ENCODE results near the gene GCC2. TPM values are rescaled to one million over a fixed set of nuclear protein-coding genes. Genes with fewer than 3 reads are reported as not detected.
"Not testable (repeated sequence)": the region's sequence is repeated elsewhere in the genome, so short reads cannot be mapped to it uniquely, and the experiment has no call there.

Gene GCC2
- total RNA-seq, 2 experiments from 2014 or later, result 85.7 to 92.2 TPM

- ATAC-seq (ENCODE audit: low read depth) (no peak), DNase-seq (no peak)
- no peaks in the 10 kb centered on the region for H3K27me3 Mint-ChIP-seq
- H3K9me3 Mint-ChIP-seq, result no peaks in the 10 kb centered on the region
- no peak overlapping the region for H3K27ac Mint-ChIP-seq
- H3K36me3 Mint-ChIP-seq, result no peaks in the 10 kb centered on the region
- no peaks in the 10 kb centered on the region for H3K4me1 Mint-ChIP-seq
- POLR2A ChIA-PET, result no interaction called here
- no peak overlapping the region for H3K4me3 Mint-ChIP-seq
Measured at GRCh38 chr2:108417254-108417653, 31.8 kb upstream of the GCC2 start.

DNA sequence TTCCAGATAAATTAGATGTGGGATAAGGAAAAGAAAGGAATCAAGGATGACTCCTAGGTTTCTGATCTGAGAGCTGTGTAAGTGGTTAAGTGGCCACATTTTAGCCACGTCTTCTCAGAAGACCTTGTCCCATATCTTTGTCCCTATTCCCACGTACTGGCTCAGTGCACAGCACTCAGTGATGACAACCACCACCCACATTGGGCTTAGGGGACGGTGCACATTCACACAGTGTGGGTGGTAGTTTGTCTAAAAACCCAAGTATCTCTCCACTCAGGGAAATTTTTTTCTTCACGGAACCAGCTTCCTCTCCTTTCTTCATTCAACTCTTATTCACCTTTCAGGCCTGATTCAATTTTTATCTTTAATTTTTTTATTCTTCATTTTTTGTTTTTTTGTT is 30.6 kb upstream of the GCC2 start:
- no peak for ATAC-seq (ENCODE audit: low read depth)
- POLR2A ChIA-PET, result no interaction called here
- no peak overlapping the region for H3K4me3 Mint-ChIP-seq
- H3K9me3 Mint-ChIP-seq, result no peaks in the 10 kb centered on the region
- DNase-seq, result no peak
- H3K27me3 Mint-ChIP-seq, result peaks cover 6% of the 10 kb centered on the region
- no peaks in the 10 kb centered on the region for H3K36me3 Mint-ChIP-seq
- no peak overlapping the region for H3K27ac Mint-ChIP-seq
- H3K4me1 Mint-ChIP-seq, result no peaks in the 10 kb centered on the region

- Mint-ChIP-seq H3K27me3 (peaks cover 6% of the 10 kb centered on the region), H3K9me3 (no peaks in the 10 kb centered on the region), H3K36me3 (no peaks in the 10 kb centered on the region), H3K4me1 (no peaks in the 10 kb centered on the region), H3K27ac (no peak overlapping the region), H3K4me3 (no peak overlapping the region)
- DNase-seq (no peak), ATAC-seq (ENCODE audit: low read depth) (no peak)
- POLR2A ChIA-PET, result no interaction called here
Measured at GRCh38 chr2:108423067-108423466, 25.9 kb upstream of the GCC2 start.

- Mint-ChIP-seq H3K4me1 (no peaks in the 10 kb centered on the region), H3K27ac (no peak overlapping the region), H3K27me3 (peaks cover 6% of the 10 kb centered on the region), H3K4me3 (no peak overlapping the region), H3K36me3 (no peaks in the 10 kb centered on the region), H3K9me3 (no peaks in the 10 kb centered on the region)
- DNase-seq, result no peak
- no peak for ATAC-seq (ENCODE audit: low read depth)
- POLR2A ChIA-PET, result no interaction called here
Measured at GRCh38 chr2:108423502-108424251, 25.3 kb upstream of the GCC2 start.

DNA sequence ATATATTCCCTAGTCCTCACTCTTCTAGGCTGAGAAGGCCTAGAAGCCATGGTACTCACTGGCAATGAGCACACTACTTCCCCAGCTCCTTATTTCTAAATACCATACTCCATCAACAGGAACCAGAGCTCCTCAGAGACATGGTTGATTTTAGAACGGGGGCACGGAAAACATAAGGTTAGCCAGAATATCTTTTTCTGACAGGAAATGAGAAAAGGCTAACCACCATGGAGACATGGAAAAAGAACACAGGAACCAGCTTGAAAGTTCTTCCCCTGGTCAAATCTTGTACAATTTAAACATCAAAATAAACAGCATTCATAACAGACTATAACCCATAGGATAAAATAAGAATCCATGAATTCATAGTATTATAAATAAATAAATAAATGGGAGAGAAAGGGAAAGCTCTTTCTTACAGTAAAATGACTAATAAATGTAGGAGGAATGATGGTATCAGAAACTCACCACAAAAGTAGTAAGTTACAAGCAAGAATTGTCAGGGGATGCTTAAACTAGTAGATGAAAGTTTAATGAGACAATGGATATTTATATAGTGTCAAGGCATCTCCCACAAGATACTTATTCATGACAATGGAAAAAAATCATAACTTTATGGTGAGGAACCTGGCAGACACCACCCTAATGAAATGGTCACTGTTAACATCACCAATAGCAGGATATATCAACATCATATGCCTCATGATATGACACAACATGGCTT is 20.6 kb upstream of the GCC2 start:
- Mint-ChIP-seq H3K27ac (no peak overlapping the region), H3K27me3 (peaks cover 2% of the 10 kb centered on the region)

DNA sequence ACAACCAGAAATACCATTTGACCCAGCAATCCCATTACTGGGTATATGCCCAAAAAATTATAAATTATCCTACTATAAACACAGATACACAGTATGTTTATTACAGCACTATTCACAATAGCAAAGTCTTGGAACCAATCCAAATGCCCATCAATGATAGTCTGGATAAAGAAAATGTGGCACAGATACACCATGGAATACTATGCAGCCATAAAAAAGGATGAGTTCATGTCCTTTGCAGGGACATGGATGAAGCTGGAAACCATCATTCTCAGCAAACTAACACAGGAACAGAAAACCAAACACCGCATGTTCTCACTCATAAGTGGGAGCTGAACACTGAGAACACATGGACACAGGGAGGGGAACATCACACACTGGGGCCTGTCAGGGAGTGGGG is 13.4 kb upstream of the GCC2 start:
- peaks cover 11% of the 10 kb centered on the region for H3K36me3 Mint-ChIP-seq
- H3K27me3 Mint-ChIP-seq; H3K27ac Mint-ChIP-seq; H3K9me3 Mint-ChIP-seq; H3K4me3 Mint-ChIP-seq; ATAC-seq (ENCODE audit: low read depth); POLR2A ChIA-PET; DNase-seq: not testable (repeated sequence)
- peaks cover 10% of the 10 kb centered on the region for H3K4me1 Mint-ChIP-seq

More for the DNA sequence above, 20.6 kb upstream of the GCC2 start:
- ATAC-seq (ENCODE audit: low read depth), result no peak
- peaks cover 3% of the 10 kb centered on the region for H3K36me3 Mint-ChIP-seq
- POLR2A ChIA-PET, result interaction anchor here (0.6 kb wide), 1 partner anchor 105 kb away, joined by 4 read pairs; no protein-coding TSS in a partner anchor
- H3K4me3 Mint-ChIP-seq, result no peak overlapping the region
- DNase-seq, result no peak
- H3K4me1 Mint-ChIP-seq, result no peaks in the 10 kb centered on the region
- peaks cover under 1% of the 10 kb centered on the region for H3K9me3 Mint-ChIP-seq

DNA sequence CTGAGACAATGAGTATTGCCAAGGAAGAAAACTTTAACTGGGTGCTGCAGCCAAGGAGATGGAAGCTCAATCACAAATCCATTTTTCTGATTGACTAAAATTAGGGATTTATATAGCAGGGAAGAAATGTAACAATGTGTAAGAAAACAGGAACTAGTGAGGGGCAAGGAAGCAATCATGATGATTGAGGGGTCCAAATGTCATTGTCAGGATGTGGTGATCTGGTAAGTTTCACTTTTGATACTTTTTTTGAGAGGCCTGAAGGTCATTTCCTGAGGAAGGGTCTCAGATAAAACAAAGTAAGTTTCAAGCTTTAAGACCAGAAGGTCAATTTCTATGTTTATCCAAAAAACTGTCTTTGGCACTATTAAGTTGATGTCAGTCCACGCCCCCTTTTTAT is 12.0 kb upstream of the GCC2 start:
- Mint-ChIP-seq H3K4me3 (peak overlapping the region; percentile 41), H3K27ac (peak overlapping the region; percentile 54), H3K9me3 (peaks cover 5% of the 10 kb centered on the region), H3K4me1 (peaks cover 10% of the 10 kb centered on the region), H3K27me3 (peaks cover under 1% of the 10 kb centered on the region), H3K36me3 (peaks cover 10% of the 10 kb centered on the region)
- POLR2A ChIA-PET, result no interaction called here
- DNase-seq (no peak), ATAC-seq (ENCODE audit: low read depth) (no peak)

- Mint-ChIP-seq H3K27ac (no peak overlapping the region), H3K4me1 (peaks cover 9% of the 10 kb centered on the region), H3K9me3 (peaks cover 7% of the 10 kb centered on the region), H3K36me3 (peaks cover 15% of the 10 kb centered on the region), H3K27me3 (no peaks in the 10 kb centered on the region), H3K4me3 (no peak overlapping the region)
- ATAC-seq (ENCODE audit: low read depth) (no peak), DNase-seq (no peak)
- POLR2A ChIA-PET, result interaction anchor here (0.6 kb wide), 1 partner anchor 34 kb away, joined by 4 read pairs; no protein-coding TSS in a partner anchor
Measured at GRCh38 chr2:108441712-108442111, 7.3 kb upstream of the GCC2 start.

DNA sequence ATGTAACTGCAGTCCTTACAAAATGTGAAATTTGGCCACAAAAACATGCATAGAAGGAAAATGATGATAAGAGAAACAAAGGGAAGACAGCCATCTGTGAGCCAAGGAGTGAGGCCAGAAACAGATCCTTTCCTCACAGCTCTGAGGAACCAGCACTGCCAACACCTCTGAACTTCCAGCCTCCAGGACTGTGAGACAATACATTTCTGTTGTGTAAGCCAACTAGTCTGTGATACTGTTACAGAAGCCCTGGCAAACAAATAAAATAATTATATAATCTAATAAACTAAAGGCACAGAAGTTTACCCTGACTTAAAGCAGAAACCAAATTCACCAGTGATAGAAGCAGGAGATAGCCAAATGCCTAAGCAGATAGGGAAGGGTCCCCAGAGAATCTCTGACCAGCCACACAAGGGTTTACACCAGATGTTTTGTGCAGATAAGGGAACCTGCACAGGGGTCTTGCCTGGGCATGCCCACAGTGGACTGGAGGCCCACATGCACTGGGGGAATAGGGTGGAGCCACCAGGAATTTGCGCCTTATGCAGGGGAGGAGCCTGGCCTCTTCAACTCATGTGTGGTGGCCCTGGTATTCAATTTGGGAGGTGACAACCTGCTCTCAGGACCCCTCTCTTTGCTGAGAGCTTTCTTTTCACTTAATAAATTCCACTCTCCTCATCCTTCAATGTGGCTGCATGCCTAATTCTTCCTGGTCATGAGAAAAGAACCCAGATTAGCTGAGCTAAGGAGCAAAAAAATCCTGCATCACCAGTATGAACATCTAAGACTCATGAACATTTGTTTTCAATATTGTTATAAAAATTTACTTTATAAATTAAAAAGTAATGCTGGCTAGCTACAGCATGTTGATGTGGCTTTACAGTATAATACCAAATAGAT is 3.8 kb upstream of the GCC2 start:
- ATAC-seq (ENCODE audit: low read depth) (no peak), DNase-seq (no peak)
- POLR2A ChIA-PET, result no interaction called here
- Mint-ChIP-seq H3K4me1 (peaks cover 11% of the 10 kb centered on the region), H3K36me3 (peaks cover 14% of the 10 kb centered on the region), H3K9me3 (peaks cover 7% of the 10 kb centered on the region), H3K27ac (no peak overlapping the region), H3K4me3 (no peak overlapping the region), H3K27me3 (no peaks in the 10 kb centered on the region)

DNA sequence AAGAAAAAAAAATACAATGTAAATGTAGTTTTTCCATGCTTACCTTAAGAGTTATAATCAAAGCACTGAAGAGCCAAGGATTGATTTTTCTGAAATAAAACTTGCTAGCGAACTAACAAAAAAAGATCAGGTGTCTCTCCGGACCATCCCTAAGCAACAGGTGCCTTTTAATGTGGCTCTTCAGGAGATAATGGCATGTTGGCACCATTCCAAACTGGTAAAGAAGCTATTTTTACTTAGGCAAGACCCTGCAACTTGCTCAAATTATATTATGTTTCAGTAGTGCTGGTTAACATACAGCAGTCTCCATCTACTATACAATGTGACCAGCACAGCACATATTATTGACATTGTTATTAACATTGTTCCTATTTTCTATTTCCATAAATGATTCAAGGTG is 2.3 kb upstream of the GCC2 start:
- DNase-seq (no peak), ATAC-seq (ENCODE audit: low read depth) (no peak)
- Mint-ChIP-seq H3K4me1 (peaks cover 13% of the 10 kb centered on the region), H3K9me3 (peaks cover 7% of the 10 kb centered on the region), H3K27me3 (no peaks in the 10 kb centered on the region), H3K27ac (no peak overlapping the region), H3K36me3 (peaks cover 22% of the 10 kb centered on the region), H3K4me3 (no peak overlapping the region)
- POLR2A ChIA-PET, result no interaction called here

- DNase-seq (no peak), ATAC-seq (ENCODE audit: low read depth) (no peak)
- Mint-ChIP-seq H3K27me3 (no peaks in the 10 kb centered on the region), H3K9me3 (peaks cover 7% of the 10 kb centered on the region), H3K27ac (peak overlapping the region; percentile 95), H3K4me1 (peaks cover 18% of the 10 kb centered on the region), H3K4me3 (peak overlapping the region; percentile 95), H3K36me3 (peaks cover 29% of the 10 kb centered on the region)
- POLR2A ChIA-PET, result interaction anchor here (0.7 to 1.6 kb wide), 8 partner anchors 9 to 338 kb away, joined by 3 to 6 read pairs (median 4); partner anchors contain the start of genes LIMS1 and RANBP2
Measured at GRCh38 chr2:108447947-108448677, 894 bp upstream of the GCC2 start.

GRCh38 chr2:108449410-108450130 is 564 bp downstream of the GCC2 start:
- H3K4me3 Mint-ChIP-seq, result peak overlapping the region; percentile 95
- DNase-seq (no peak), ATAC-seq (ENCODE audit: low read depth) (peak; percentile 59)
- H3K27me3 Mint-ChIP-seq, result no peaks in the 10 kb centered on the region
- H3K27ac Mint-ChIP-seq, result peak overlapping the region; percentile 95
- H3K4me1 Mint-ChIP-seq, result peaks cover 18% of the 10 kb centered on the region
- no peaks in the 10 kb centered on the region for H3K9me3 Mint-ChIP-seq
- POLR2A ChIA-PET, result interaction anchor here (0.8 to 1.4 kb wide), 6 partner anchors 16 to 336 kb away, joined by 3 to 5 read pairs (median 4); partner anchors contain the start of gene LIMS1
- H3K36me3 Mint-ChIP-seq, result peaks cover 30% of the 10 kb centered on the region

Data from activated naive CD8-positive, alpha-beta T cell treated with anti-CD3 and anti-CD28 coated beads, Interleukin-2, amount 10 ng/mL, durations not matched to agents 7 days and 5 days (primary cell).